ENCODE measurements around the gene KCTD16.

DNA sequence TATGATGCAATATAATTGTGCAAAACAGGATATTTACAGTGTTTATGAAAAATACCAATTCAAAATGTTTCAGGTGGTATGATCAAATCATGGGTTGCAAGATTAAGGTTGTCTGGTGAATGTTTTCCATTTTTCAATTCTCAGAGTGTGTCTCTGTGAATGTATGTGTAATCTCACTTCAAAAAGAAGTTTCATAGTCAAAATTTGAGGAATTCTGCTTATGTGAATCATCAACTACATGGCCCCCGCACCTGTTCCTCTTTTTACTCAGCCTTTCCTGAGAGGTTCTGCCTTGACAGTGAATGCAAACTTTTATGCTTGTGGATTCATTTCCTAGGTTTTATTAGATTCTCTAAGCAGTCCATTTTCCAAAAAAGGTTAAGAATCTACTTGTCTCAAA is 32.1 kb downstream of the KCTD16 start:
- TF ChIP-seq FOXK2 (IDR thresholded peaks at IDR 0.05) (no peak), ARNT (IDR thresholded peaks at IDR 0.05) (no peak), SP1 (IDR thresholded peaks at IDR 0.05) (no peak), TARDBP (IDR thresholded peaks at IDR 0.05) (no peak), SUZ12 (IDR thresholded peaks at IDR 0.05) (no peak), L3MBTL2 (conservative IDR thresholded peaks at IDR 0.05) (no peak)
